Effector CD4-positive, alpha-beta T cell (primary cell): ENCODE results near the gene FBXO7.

Experiments
- DNase-seq: peaks from one replicate; pipeline ENCODE4 v3.0.0-alpha.2; 2020

Gene FBXO7

DNA sequence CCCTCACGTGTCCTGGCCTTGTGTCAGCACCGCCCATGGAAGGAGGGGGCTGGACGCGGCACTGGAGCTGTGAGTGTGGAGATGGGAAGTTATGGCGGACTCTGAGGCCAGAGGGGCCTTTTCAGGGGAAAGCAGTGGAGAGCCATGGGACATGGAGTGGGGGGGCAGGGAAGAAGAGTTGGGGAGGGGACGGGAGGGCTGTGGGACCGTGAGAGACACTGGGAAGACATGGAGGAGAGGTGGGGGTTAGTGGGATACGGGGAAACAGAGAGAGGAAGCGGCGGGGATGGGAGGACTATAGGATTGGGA is 58.2 kb downstream of the FBXO7 start:
- DNase-seq, result no peak

GRCh38 chr22:32533265-32534111 is 58.9 kb downstream of the FBXO7 start:
- DNase-seq, result no peak

GRCh38 chr22:32534252-32535235 is 59.9 kb downstream of the FBXO7 start:
- DNase-seq, result no peak

DNA sequence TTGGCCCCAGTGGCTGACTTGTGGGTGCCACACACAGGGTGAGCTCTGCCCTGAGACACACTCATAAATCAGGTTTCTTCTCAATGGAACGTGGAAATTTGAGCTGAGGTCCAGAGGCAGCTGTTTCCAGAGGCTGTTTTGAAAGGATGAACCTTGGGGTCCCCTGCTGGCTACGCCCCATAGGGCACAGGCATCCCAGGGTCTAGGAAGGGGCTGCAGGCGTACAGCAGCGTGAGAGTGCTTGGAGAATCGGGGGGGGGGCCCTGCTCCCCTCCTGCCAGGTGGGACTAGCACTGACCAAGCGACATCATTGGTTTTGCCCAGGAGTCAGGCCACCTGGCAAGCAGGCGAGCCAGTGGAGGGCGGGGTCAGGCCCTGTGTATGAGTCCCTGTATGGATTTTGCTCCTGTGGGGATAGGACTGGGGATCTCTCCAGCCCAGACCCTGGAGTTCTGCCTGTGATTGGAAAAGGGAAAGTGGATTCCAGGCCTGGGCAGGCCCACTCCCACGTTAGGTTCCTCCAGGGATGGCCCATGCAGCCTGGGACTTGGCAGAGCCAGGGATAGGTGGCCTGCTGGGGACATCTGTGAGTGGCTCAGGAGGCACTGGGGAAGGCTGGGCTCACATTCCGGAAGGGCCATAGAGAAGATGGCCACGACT is 61.0 kb downstream of the FBXO7 start:
- no peak for DNase-seq

DNA sequence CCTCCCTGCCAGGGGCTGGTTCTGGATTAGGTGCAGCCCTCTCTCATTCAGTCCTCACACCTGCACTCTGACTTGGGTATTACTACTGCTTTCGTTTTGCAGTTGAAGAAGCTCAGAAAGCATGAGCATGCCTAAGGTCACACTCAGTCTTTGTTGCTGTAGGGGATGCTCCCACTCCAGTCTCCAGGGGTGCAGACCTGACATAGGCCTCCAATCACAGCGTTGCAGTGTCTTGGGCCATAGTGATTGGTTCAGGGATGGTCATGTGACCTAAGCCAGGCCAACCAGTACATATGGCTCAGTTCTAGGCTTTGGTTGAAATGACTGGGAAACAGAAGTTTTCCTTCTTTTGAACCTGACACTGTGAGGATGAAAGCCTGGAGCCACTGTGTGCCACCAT is 61.7 kb downstream of the FBXO7 start:
- DNase-seq, result no peak

DNA sequence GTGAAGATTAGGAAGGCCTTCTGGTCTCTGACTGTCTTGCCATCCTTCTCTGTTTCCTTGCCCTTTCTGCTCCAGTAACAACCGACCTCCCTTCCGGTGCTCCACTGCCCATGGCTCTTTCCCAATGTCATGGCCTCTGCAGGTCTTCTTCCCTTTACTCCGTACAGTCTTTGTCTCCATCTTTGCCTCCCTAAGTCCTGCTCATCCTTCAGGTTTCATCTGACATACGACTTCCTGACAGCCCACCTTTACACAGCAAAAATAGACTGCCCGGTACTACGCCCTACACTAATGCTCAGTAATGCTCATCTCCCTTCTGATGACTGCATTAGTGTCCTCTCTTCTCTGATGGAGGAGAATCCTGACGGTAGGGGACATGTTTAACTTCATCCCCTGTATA is 63.9 kb downstream of the FBXO7 start:
- DNase-seq, result no peak

GRCh38 chr22:32539631-32540421 is 65.2 kb downstream of the FBXO7 start:
- no peak for DNase-seq

- DNase-seq, result no peak
Observed at GRCh38 chr22:32541481-32541880, 66.9 kb downstream of the FBXO7 start.

DNA sequence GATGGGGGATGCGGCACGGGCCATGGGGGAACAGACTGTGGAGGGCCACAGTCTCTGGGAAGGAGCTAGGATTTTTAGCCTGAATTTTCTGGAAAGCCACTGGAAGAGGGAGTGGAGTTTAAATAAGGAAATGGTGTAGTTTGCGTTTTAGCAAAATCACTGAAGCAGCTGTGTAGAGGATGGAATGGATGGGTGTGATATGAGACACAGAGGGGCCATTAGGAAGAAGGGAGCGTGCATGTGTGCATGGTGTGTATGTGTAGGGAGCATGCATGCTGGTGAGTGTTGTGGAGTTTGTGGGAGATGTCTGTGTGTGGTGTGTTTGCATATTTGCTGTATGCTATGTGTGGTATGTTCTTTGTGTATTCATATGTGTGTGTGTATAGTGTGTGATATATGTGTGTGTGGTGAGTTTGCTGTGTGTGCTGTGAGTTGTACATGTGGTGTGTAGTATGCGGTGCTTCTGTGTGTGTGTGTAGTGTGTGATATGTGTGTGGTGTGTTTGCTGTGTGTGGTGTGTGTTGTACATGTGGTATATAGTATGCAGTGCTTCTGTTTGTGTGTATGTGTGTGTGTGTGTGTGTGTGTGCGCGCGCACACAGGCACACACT is 67.6 kb downstream of the FBXO7 start:
- DNase-seq, result no peak

- DNase-seq, result no peak
Observed at GRCh38 chr22:32542677-32543357, 68.2 kb downstream of the FBXO7 start.

GRCh38 chr22:32544953-32545558 is 70.4 kb downstream of the FBXO7 start:
- DNase-seq, result no peak

DNA sequence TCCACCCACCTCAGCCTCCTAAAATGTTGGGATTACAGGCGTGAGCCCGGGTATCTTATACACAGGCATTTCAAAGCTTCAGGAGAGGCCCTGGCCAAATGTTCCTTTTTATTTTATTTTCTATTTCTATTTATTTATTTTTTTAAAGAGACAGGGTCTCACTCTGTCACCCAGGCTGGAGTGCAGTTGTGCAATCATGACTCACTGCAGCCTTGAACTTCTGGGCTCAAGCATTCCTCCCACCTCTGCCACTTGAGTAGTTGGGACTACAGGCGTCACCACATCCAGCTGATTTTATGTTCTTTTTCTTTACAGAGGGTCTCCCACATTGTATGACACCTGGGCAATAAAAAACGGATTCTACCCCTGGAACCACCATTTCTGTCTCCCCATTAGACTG is 71.2 kb downstream of the FBXO7 start:
- no peak for DNase-seq

DNA sequence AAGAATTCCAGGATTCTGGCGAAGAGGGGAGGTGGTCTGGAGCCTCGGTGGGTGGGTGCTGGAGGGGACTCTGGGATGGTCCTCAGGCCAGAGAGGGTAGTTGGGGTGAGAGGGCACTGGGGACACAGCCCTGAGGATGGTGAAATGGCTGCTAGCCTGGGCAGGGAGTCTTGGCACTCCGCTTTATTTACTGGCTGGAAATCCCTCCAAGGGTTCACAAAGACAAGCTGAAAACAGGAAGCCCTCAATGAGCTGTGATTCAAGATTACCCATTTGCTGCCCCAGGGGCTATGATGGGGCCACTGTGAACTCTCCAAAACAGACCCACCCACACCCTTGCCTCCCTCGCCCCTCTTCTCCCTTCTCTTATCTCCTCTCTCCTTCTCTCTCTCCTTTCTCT is 71.9 kb downstream of the FBXO7 start:
- DNase-seq, result no peak

DNA sequence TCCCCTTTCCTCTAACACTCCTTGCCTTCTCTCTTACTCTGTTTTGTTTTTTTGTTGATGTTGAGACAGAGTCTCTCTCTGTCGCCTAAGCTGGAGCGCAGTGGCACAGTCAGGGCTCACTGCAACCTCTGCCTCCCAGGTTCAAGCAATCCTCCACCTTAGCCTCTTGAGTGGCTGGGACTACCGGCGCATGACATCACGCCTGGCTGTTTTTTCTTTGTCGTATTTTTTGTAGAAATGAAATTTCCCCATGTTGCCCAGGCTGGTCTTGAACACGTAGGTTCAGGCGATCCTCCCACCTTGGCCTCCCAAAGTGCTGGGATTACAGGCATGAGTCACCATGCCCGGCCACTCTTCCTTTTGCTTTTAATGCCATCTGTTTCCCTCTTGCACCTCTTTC is 72.3 kb downstream of the FBXO7 start:
- no peak for DNase-seq

- DNase-seq, result no peak
Observed at GRCh38 chr22:32548039-32548438, 73.4 kb downstream of the FBXO7 start.
